ENCODE results near the gene MRAS. TPM values are rescaled to one million over a fixed set of nuclear protein-coding genes. Genes with fewer than 3 reads are reported as not detected.

Gene MRAS
- polyA plus RNA-seq, 1 donor from 2014 or later, result 52.8 TPM

DNA sequence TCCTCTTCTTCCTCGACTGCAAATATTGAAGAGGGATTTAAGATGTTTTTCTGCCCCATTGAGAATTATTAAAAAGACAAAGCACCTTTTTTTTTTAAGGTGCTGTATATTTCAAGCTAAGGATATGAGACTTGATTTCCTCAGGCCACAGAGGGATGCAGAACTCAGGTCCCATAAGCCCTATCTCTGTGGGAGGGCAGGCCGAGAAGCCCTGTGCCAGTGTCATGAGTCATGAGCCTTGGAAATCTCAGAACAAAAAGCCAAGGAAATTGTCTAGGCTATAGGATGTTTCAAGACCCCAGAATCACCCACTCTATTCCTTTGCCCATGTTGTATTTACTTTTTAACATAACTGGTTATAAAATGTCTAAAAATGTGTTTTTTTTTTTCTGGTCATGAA, 93.4 kb downstream of the MRAS start:
- Histone ChIP-seq H3K4me3 (ENCODE audit: low read length) (no peak overlapping the region), H3K4me2 (ENCODE audit: low read length) (no peak overlapping the region), H3K27ac (ENCODE audit: low read length) (no peak overlapping the region), H3K27me3 (ENCODE audit: insufficient read depth, low read depth, low read length) (no peaks in the 10 kb centered on the region), H3F3A (ENCODE audit: insufficient read depth, low read length, poor library complexity, severe bottlenecking) (no peaks in the 10 kb centered on the region), H3K79me2 (replicated peaks; ENCODE audit: insufficient read depth, low read length) (no peaks in the 10 kb centered on the region), H2AFZ (ENCODE audit: low read depth, low read length) (no peak overlapping the region), H3K36me3 (ENCODE audit: insufficient read depth, low read length) (no peaks in the 10 kb centered on the region), H3K9me2 (ENCODE audit: insufficient read depth, low read length) (no peaks in the 10 kb centered on the region), H4K20me1 (ENCODE audit: insufficient read depth) (no peaks in the 10 kb centered on the region), H3K9me3 (ENCODE audit: low read length) (no peaks in the 10 kb centered on the region), H3K9ac (ENCODE audit: low read length) (no peak overlapping the region)
- TF ChIP-seq, protein P1, sequence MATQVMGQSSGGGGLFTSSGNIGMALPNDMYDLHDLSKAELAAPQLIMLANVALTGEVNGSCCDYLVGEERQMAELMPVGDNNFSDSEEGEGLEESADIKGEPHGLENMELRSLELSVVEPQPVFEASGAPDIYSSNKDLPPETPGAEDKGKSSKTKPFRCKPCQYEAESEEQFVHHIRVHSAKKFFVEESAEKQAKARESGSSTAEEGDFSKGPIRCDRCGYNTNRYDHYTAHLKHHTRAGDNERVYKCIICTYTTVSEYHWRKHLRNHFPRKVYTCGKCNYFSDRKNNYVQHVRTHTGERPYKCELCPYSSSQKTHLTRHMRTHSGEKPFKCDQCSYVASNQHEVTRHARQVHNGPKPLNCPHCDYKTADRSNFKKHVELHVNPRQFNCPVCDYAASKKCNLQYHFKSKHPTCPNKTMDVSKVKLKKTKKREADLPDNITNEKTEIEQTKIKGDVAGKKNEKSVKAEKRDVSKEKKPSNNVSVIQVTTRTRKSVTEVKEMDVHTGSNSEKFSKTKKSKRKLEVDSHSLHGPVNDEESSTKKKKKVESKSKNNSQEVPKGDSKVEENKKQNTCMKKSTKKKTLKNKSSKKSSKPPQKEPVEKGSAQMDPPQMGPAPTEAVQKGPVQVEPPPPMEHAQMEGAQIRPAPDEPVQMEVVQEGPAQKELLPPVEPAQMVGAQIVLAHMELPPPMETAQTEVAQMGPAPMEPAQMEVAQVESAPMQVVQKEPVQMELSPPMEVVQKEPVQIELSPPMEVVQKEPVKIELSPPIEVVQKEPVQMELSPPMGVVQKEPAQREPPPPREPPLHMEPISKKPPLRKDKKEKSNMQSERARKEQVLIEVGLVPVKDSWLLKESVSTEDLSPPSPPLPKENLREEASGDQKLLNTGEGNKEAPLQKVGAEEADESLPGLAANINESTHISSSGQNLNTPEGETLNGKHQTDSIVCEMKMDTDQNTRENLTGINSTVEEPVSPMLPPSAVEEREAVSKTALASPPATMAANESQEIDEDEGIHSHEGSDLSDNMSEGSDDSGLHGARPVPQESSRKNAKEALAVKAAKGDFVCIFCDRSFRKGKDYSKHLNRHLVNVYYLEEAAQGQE (IDR thresholded peaks at IDR 0.05; ENCODE audit: borderline replicate concordance), result no peak
- TF ChIP-seq EP300 (conservative IDR thresholded peaks at IDR 0.05; ENCODE audit: poor library complexity, severe bottlenecking) (no peak), MXI1 (conservative IDR thresholded peaks at IDR 0.05; ENCODE audit: poor library complexity, severe bottlenecking) (no peak), POLR2AphosphoS5 (IDR thresholded peaks at IDR 0.05) (no peak), EZH2 (IDR thresholded peaks at IDR 0.05; ENCODE audit: borderline replicate concordance, insufficient read depth, low read length, poor library complexity, severe bottlenecking) (no peak), CTCF (IDR thresholded peaks at IDR 0.05; ENCODE audit: poor library complexity, severe bottlenecking) (no peak), SMC3 (conservative IDR thresholded peaks at IDR 0.05; ENCODE audit: poor library complexity) (no peak), RAD21 (conservative IDR thresholded peaks at IDR 0.05) (no peak), TAF1 (IDR thresholded peaks at IDR 0.05; ENCODE audit: low read depth) (no peak)

- Histone ChIP-seq H3K4me2 (ENCODE audit: low read length) (no peak overlapping the region), H3K27me3 (ENCODE audit: insufficient read depth, low read depth, low read length) (no peaks in the 10 kb centered on the region), H4K20me1 (ENCODE audit: insufficient read depth) (no peaks in the 10 kb centered on the region), H3K36me3 (ENCODE audit: insufficient read depth, low read length) (no peaks in the 10 kb centered on the region), H3K9ac (ENCODE audit: low read length) (no peak overlapping the region), H3K79me2 (replicated peaks; ENCODE audit: insufficient read depth, low read length) (no peaks in the 10 kb centered on the region), H3K9me3 (ENCODE audit: low read length) (no peaks in the 10 kb centered on the region), H2AFZ (ENCODE audit: low read depth, low read length) (no peak overlapping the region), H3K27ac (ENCODE audit: low read length) (no peak overlapping the region), H3K9me2 (ENCODE audit: insufficient read depth, low read length) (no peaks in the 10 kb centered on the region), H3F3A (ENCODE audit: insufficient read depth, low read length, poor library complexity, severe bottlenecking) (no peaks in the 10 kb centered on the region), H3K4me3 (ENCODE audit: low read length) (no peak overlapping the region)
- TF ChIP-seq SMC3 (conservative IDR thresholded peaks at IDR 0.05; ENCODE audit: poor library complexity) (no peak), POLR2AphosphoS5 (IDR thresholded peaks at IDR 0.05) (no peak), EZH2 (IDR thresholded peaks at IDR 0.05; ENCODE audit: borderline replicate concordance, insufficient read depth, low read length, poor library complexity, severe bottlenecking) (no peak), TAF1 (IDR thresholded peaks at IDR 0.05; ENCODE audit: low read depth) (no peak), MXI1 (conservative IDR thresholded peaks at IDR 0.05; ENCODE audit: poor library complexity, severe bottlenecking) (no peak), RAD21 (conservative IDR thresholded peaks at IDR 0.05) (no peak), EP300 (conservative IDR thresholded peaks at IDR 0.05; ENCODE audit: poor library complexity, severe bottlenecking) (no peak), CTCF (IDR thresholded peaks at IDR 0.05; ENCODE audit: poor library complexity, severe bottlenecking) (no peak)
- TF ChIP-seq, protein P1 (IDR thresholded peaks at IDR 0.05; ENCODE audit: borderline replicate concordance), result no peak
These were observed 94.1 kb downstream of the MRAS start for GRCh38 chr3:138442433-138442832.
